ENCODE results near the gene C1orf159. TPM values are rescaled to one million over a fixed set of nuclear protein-coding genes. Genes with fewer than 3 reads are reported as not detected.

Gene C1orf159
- total and polyA plus RNA-seq, 2 of the 8 experiments (the other 6 are each of a cell fraction or from before 2014, with no cell fraction given), result 10.0 to 10.9 TPM

- H3K14ac ChIP-seq (ENCODE audit: insufficient read length), result no peak overlapping the region
- H3K4me2 ChIP-seq (ENCODE audit: insufficient read depth in 1 of 2, low read depth in 2 of 2, low read length in 2 of 2), result peak overlapping the region; percentile 42 to 98
- CTCF ChIA-PET (ENCODE audit: partially characterized antibody), result interaction anchor here (0.7 to 10.2 kb wide), 13 partner anchors 12 to 232 kb away, joined by 3 to 70 read pairs (median 5); partner anchors contain the start of gene ISG15
- no peak for FAIRE-seq
- no peak overlapping the region for H3K18ac ChIP-seq (ENCODE audit: extremely low read depth, low read length)
- H2BK5ac ChIP-seq (ENCODE audit: low read depth, low read length), result no peak overlapping the region
- no peak overlapping the region for H3K9ac ChIP-seq (replicated peaks in 1 of 4; ENCODE audit: extremely low read depth in 1 of 4, low read depth in 3 of 4, low read length in 3 of 4)
- H2AK5ac ChIP-seq (ENCODE audit: low read depth, low read length), result no peak overlapping the region
- H3K27me3 ChIP-seq (replicated peaks in 1 of 4; ENCODE audit: control insufficient read depth in 3 of 4, extremely low read depth in 1 of 4, insufficient read depth in 3 of 4, low read length in 3 of 4), result peaks cover 9 to 49% (median 34%) of the 10 kb centered on the region in 4 experiments
- peaks cover 0 to 8% (median 2%) of the 10 kb centered on the region in 4 experiments; a peak in 3 of 8 replicates for H3K36me3 ChIP-seq (ENCODE audit: control insufficient read depth in 2 of 4, insufficient read depth in 4 of 4, low read length in 3 of 4)
- DNase-seq (ENCODE audit: low read depth in 1 of 2, low spot score in 2 of 2), result peak in 1 of 2 experiments; percentile 98
- peaks cover 0 to 18% (median 11%) of the 10 kb centered on the region in 4 experiments; a peak in 5 of 7 replicates for H3K4me1 ChIP-seq (replicated peaks in 1 of 4; ENCODE audit: control insufficient read depth in 3 of 4, insufficient read depth in 4 of 4, low read length in 3 of 4)
- H3K9me3 ChIP-seq (ENCODE audit: insufficient read depth in 2 of 2, low read depth in 1 of 2, low read length in 1 of 2), result no peaks in the 10 kb centered on the region
- POLR2A ChIA-PET (ENCODE audit: partially characterized antibody), result interaction anchor here (0.6 to 6.9 kb wide), 14 partner anchors 9 to 252 kb away, joined by 3 to 70 read pairs (median 4); no protein-coding TSS in a partner anchor
- no peak overlapping the region for H2AFZ ChIP-seq (ENCODE audit: low read length)
- no peak overlapping the region for H4K91ac ChIP-seq (replicated peaks; ENCODE audit: insufficient read length, low read length)
- no peaks in the 10 kb centered on the region for H3K79me2 ChIP-seq (ENCODE audit: control insufficient read depth in 1 of 2, insufficient read depth in 2 of 2, low read length in 2 of 2)
- H3K4me3 ChIP-seq (ENCODE audit: extremely low read depth in 1 of 4, insufficient read depth in 2 of 4, low read depth in 3 of 4, low read length in 4 of 4), result peak overlapping the region; percentile 43 to 76 (median 48)
- H3K23me2 ChIP-seq (ENCODE audit: low read depth, low read length), result peaks cover 7% of the 10 kb centered on the region; the same call in 1 of the 2 replicates
- H2BK15ac ChIP-seq (ENCODE audit: low read length), result no peak overlapping the region; the same call in 1 of the 2 replicates
- H3K27ac ChIP-seq (ENCODE audit: low read depth, low read length), result no peak overlapping the region
- H3K4ac ChIP-seq (replicated peaks; ENCODE audit: insufficient read length, low read depth, low read length), result no peak overlapping the region
- WGBS, 2 experiments (ENCODE audit: extremely low coverage in 1 of 2, insufficient coverage in 1 of 2, insufficient read length in 1 of 2, insufficient replicate concordance in 2 of 2, low coverage in 1 of 2, low lambda C conversion rate in 2 of 2, missing lambda C conversion rate in 1 of 2), result 12% methylated on average over 45 of the region's 69 CpGs; no CpG with 5 or more reads in 1 of the 2 experiments
- no peaks in the 10 kb centered on the region for H3K79me1 ChIP-seq (ENCODE audit: low read depth, low read length)
- H4K20me1 ChIP-seq (replicated peaks in 1 of 2; ENCODE audit: control insufficient read depth in 1 of 2, insufficient read depth in 2 of 2, low read length in 2 of 2), result peaks cover 0 to 20% of the 10 kb centered on the region in 2 experiments
- H4K8ac ChIP-seq (ENCODE audit: extremely low read depth, insufficient read depth, low read length), result peak overlapping the region; percentile 51; the same call in 1 of the 2 replicates
- H2BK20ac ChIP-seq (ENCODE audit: low read length), result no peak overlapping the region
- H2BK120ac ChIP-seq (replicated peaks; ENCODE audit: low read depth, low read length), result no peak overlapping the region
- no peak overlapping the region for H3K56ac ChIP-seq (replicated peaks; ENCODE audit: insufficient read length, low read depth, low read length)
- no peak overlapping the region for H2BK12ac ChIP-seq (ENCODE audit: low read depth, low read length)
- H3K23ac ChIP-seq (ENCODE audit: insufficient read length), result no peak overlapping the region
- H4K5ac ChIP-seq (ENCODE audit: insufficient read length, low read depth, low read length), result no peak overlapping the region
- no peak for TF ChIP-seq CHD2 (IDR thresholded peaks at IDR 0.05; ENCODE audit: low read length)
- no peak for TF ChIP-seq EP300 (IDR thresholded peaks at IDR 0.05; ENCODE audit: borderline replicate concordance in 1 of 2, low read depth in 2 of 2, low read length in 2 of 2)
- TF ChIP-seq SIN3A (conservative IDR thresholded peaks at IDR 0.05 in 1 of 2, IDR thresholded peaks at IDR 0.05 in 1 of 2; ENCODE audit: low read depth in 1 of 2, low read length in 2 of 2), result peak in 1 of 2 experiments; percentile 27; a peak in 1 of 4 replicates
- TF ChIP-seq NANOG (IDR thresholded peaks at IDR 0.05; ENCODE audit: insufficient read depth, low read depth, low read length, poor library complexity, severe bottlenecking), result no peak
- no peak for TF ChIP-seq JUN (IDR thresholded peaks at IDR 0.05; ENCODE audit: low read depth, low read length)
- TF ChIP-seq GTF2F1 (IDR thresholded peaks at IDR 0.05; ENCODE audit: borderline replicate concordance, low read depth, low read length), result no peak
- no peak for TF ChIP-seq RFX5 (IDR thresholded peaks at IDR 0.05; ENCODE audit: borderline replicate concordance, low read depth, low read length)
- TF ChIP-seq SIX5 (IDR thresholded peaks at IDR 0.05; ENCODE audit: low read depth, low read length), result no peak
- TF ChIP-seq RNF2 (IDR thresholded peaks at IDR 0.05; ENCODE audit: borderline replicate concordance, low read depth, low read length, missing control alignments, poor library complexity, severe bottlenecking), result no peak
- TF ChIP-seq CBX8 (IDR thresholded peaks at IDR 0.05; ENCODE audit: borderline replicate concordance, low read depth, low read length), result no peak
Observed at GRCh38 chr1:1059494-1060280, 56.2 kb downstream of the C1orf159 start.

Data from H1 (cell line).